H1 (cell line): ENCODE results near the gene SRRM2. TPM values are rescaled to one million over a fixed set of nuclear protein-coding genes. Genes with fewer than 3 reads are reported as not detected.

ENCODE experiments used
- MAX ChIP-seq: IDR thresholded peaks from 2 replicates; pipeline ENCODE4 v1.6.1; 2012; ENCODE audit warnings: inconsistent platforms
- polyA plus RNA-seq, 7 experiments: library from polyadenylated mRNA; depleted of rRNA in 3 of 7; stranded (reverse) in 5 of 7; unstranded in 2 of 7; fragments of >200 nt in 5 of 7; fragments of 200-250 nt in 2 of 7; gene quantifications; 1 replicate in 5 of 7; 2 replicates in 1 of 7; 4 replicates in 1 of 7; pipeline versions ENCODE4 v1.2.1 to v1.2.3, GENCODE V29; 2011 to 2013; ENCODE audit warnings: missing spikeins in 2 of 7, mixed read lengths in 2 of 7
- total RNA-seq: library from RNA; stranded (reverse); fragmentation: NEBNext Ultra II Directional; extraction: Animal tissue kit (Norgen Biotek cat#: 25700); gene quantifications from 2 replicates; pipeline ENCODE4 v1.2.1, GENCODE V29; 2021

SRRM2 gene
- total and polyA plus RNA-seq, 2 of the 8 experiments (the other 6 are each of a cell fraction or from before 2014, with no cell fraction given) = 300 to 579 TPM

- TF ChIP-seq MAX = no peak
Observed at GRCh38 chr16:2804728-2805127, 52.3 kb downstream of the SRRM2 start (continued).
